ENCODE measurements around the gene BMP2K.

BMP2K gene

DNA sequence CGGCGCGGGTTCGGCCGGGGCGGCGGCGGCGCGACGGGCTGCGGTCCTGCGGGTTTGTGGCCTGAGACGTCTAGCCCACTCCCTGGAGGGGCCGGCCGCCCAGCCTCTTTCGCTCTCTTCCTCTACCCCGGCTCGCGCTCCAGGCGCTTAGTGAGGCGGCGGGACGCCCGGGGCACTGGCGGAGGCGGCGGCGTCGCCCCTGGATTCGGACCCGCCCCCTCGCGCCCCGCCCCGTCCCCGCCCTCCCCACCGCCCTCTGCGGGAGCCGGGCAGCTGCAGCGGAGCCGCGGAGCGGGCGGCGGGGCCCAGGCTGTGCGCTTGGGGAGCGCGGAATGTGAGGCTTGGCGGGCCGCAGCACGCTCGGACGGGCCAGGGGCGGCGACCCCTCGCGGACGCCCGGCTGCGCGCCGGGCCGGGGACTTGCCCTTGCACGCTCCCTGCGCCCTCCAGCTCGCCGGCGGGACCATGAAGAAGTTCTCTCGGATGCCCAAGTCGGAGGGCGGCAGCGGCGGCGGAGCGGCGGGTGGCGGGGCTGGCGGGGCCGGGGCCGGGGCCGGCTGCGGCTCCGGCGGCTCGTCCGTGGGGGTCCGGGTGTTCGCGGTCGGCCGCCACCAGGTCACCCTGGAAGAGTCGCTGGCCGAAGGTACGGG, at the start of gene BMP2K:
TSS of gene BMP2K (plus strand) at position 272 of the 650 bp plus-strand sequence. CDS start at position 466, 194 bp downstream.
- peak; percentile 82 for DNase-seq

DNA sequence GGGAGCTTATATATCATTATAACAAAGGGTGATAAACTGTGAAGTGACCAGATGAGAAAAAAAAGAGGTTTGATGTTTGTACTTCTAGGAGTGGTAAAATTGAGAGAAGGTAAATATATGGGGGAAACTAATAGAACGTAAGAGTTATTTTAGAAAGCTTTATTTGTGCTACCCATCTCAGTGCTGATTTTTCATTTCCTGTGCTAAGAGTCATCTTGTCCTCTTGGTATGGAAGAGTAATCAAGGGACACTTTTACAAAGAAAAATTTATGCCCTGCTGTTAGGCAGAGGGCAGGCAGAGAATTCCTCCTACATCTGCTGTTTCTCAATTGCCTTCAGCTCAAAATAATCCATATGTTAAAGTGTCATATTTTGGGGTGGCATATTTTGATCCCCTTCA, 49.6 kb upstream of the BMP2K start:
- no peak for DNase-seq

DNA sequence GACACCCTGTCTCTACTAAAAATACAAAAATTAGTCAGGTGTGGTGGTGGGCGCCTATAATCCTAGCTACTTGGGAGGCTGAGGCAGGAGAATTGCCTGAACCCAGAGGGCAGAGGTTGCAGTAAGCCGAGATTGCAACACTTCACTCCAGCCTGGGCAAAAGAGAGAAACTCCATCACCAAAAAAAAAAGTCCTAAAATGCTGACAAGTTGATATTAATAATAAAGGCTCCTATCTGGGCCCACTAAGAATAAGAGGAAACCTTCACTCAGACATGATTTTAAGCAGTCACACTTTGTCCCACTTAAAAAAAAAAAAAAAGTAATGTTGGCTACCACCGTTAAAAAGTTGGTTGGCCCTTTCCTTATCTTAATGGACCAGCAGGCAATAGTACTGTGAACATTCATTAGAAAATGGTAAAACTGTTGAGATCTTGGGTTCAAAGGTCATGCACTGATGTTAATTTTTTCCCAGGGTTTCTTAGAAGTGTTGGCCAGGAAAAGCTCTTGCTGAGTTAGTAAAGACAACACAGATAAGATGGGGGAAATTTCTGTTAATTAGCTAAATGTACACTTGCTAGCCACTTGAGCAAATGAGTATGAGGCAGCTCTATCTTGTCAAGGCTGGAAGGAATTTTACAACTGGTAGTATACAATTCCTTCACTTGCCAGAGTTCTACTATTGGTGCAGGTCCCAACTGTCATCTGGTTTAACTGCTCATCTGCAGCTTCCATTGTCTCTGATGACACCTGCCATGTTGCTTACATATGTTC, 43.6 kb upstream of the BMP2K start:
- no peak for DNase-seq

DNA sequence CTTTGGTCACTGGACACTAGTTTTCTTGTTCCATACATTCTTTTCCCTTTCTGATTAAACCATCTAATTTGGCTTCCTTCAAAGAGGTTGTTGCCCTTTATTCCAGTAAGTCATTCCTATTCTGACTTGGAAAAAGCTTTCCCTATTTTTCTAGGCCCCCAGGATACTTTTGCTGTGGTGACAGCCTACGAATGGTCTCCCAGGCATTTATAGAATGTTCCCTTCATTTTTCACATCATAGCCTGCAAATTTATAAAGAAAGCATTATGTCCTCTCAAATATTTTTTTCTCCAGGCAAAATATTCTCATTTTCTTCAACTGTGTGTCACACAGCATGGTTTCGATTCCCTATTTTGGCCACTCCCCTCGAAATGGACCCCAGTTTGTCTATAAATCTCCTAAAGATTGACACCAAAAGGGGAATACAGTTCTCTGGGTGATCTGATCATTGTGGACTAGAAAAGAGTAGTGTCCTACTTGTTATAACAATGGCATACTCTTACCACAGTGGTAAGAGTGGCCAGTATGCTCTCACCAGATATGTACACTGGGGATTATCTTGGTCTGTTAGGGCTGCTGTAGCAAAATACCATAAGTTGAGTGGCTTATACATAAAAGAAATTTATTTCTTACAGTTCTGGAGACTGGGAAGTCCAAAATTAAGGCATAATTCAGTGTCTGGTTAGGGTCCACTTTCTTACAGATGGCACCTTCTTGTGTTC, 41.5 kb upstream of the BMP2K start:
- no peak for DNase-seq

DNA sequence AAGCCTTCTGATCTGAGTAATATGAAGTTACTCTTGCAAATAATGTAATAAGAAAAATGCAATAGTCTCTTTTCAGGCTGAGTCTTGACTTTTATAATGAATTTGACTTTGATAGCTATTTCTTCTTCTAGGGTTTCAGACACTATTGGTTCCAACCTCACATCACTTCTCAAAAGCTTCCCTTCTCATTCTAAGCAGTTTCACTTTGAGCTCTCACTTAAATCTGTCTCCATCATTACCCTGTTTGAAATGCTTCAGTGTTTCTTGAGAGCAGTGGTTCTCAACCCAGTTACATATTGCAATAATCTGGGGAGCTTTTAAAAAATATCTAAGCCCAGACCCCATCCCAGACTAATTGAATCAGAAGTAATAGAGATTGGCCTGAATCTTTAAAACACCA, 40.5 kb upstream of the BMP2K start:
- DNase-seq: no peak

DNA sequence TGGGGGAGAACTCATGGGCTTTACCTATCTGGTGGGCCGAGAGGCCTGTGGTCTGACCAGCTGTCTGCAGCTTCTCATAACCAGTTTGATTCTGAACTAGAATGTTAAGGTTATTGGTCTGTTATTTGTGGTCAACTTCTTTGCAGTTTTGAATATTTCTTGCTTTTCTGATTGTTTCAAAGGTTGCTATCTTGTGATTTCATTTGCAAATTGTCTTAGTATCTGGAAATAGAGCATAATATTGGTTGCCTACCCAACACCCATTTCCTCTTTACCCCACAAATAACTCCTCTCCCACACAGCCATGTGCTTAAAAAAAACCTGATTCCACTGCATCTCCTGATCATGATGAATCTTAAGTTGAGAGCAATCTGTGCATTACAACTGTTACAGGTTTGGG, 39.1 kb upstream of the BMP2K start:
- DNase-seq: no peak

DNA sequence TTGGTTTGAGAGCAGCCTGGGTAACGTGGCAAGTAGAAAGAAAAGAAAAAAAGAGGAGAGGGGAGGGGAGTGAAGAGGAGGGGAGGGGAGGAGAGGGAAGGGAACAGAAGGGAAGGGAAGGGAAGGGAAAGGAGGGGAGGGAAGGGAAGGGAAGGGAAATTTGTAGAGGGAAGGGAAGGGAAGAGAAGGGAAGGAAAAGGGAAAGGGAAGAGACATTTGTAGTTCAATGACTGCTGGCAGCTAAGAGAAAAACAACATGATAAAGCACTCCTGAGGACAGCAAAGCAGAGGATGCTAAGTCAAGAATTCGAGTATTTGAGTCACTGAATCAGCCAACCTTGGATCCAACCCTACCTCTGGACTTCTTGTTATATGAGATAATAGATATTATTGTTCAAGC, 38.2 kb upstream of the BMP2K start:
- DNase-seq: no peak

DNA sequence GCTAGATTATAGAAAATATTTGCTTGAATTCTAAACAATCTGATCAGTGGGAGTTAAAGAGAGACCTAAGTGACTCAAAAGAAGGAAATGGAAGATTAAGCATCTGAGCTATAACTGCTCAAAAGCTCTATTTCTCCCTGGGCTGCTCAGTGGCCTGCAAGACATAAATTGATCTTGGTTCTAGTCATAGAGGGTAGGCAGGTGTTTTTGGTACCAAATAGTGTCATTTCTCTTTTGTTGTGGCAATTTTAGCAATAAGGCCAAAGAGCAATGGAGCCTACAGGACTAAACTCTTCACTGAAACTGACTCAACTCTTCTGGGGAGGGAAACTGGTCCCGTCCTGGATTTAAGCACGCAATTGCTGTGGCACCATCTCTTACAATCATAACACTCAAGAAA, 33.9 kb upstream of the BMP2K start:
- no peak for DNase-seq

DNA sequence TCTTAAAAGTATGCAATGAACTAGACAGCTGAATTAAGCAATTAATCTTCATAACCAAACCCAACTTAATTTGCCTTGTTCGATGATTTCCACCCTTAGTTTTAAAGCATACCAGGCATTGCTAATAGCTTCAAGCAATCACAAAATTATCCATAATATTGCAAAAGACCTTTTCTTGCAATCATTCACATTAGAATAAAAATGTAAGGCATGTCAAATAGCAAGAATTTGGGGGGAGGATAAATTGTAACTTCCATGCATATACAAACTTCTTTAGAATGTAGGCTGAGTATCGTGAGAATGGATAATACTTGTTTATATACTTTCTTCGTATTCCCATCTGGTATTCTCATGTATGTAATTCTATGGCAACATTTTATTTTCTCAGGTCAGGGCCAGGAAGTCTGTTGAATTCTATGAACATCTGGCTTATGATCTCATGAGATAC, 28.7 kb upstream of the BMP2K start:
- DNase-seq: no peak

DNA sequence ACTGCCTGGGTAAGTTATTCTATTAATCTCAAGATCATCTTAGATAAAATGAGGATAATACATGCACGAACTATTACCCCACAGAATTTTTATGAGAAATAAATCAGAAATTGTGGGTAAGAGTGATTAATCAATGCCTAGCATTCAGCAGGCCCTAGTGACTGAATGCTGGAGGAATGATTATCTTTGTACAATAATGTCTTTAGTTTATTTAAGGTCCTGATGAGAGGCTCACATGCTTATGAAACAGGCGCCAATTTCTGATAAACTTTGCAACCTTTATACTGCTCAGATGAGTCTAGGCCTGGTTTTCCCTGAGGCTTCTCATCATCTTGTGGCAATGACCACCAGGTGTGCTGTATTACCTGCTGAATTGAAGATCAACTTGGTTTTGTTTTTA, 27.8 kb upstream of the BMP2K start:
- no peak for DNase-seq

DNA sequence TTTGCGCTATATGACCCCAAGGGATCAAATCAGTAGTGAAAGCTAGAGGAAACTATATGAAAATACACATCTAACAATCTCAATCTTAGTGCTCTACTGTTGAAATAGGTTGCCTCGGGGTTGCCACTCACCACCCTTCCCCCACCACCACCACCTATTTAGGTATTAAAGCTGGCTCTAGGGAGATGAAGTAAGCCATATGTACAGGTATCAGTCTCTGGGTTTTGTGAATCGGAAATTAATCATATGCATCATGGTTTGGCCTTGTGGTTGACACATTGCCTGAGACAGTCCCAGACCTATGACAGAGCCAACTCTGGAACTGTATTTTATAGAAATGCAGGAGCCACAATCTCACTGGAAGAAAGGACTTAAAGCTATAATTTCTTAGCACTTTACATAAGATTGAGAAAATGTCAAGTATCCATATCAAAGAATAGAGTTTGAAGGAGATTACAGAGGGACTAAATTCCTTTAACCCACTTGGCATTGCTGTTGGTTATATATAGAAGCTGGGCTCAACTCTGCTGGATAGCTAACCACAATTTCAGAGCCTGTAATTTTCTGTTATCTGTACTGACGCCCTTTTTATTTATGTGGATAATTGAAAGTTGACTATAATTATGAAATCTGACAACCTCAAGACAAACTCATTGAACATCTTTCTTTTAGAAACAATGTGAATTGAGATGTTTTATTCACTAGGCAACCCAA, 26.7 kb upstream of the BMP2K start:
- no peak for DNase-seq

DNA sequence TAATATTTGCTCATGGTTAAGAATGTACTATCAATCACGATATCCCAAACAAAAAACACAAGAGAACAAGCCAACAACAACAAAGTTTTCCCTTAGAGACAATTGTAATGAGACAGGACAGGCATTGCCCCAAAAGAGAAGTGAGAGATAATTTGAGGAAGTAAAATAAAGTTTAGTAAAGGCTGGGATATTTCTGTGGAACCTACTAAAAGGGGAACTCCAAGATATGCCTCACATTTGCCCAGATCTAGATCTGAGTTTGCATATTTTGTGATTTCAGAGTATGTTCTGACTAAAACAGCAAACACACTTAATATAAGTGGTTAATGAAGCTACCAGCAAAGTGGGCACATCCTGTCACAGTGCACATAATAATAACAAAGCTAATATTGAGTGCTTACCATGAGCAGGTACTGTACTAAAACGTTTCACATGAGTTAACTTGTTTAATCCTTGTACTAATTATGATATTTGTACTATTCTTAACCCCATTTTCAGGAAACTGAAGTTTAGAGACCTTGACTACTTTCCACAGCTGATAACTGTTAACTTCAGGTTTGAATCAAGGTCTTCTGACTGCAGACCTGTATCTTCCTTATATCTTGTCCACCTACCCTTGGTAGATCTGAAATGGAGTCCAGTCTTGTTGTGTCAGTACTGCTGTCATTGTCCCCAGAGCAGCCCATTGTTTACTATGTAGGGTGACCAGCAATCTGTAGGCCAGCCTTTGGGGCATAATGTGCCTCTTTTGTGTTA, 26.0 kb upstream of the BMP2K start:
- DNase-seq: no peak

DNA sequence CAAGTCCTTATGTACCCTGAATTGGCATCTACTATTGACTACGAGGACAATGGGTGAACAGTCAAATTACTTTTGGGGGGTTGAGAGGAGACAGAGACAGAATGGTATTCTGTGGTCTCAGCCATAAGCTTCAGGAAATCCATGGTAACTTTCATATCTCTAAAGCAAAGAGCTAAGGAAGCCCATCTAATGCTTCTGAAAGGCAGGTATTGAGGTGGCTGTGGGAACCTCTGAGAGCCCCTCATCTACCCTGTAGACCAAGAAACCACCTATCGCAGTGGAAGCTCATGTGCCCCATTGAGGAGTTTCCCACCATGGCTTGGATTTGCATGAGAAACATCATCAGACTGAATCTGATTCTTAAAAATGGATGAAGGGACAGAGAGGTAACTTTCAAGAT, 23.1 kb upstream of the BMP2K start:
- no peak for DNase-seq

DNA sequence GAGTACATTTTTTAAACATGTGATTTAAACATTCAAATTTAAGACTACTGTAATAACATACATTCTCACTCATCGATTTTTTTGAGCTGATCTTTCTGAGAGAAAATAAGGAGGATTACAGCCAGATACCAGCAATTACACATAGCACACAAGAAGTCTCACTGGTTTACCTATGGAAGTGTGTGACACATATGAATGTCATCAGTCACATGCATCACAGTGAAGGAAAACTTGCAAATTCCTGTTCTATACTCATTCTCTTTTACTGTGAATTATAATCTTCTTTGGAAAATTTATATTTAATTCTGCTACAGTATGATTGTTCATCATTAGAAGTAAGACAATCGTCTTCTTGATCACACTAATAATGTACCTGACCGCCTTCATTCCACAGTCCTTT, 21.3 kb upstream of the BMP2K start:
- no peak for DNase-seq

DNA sequence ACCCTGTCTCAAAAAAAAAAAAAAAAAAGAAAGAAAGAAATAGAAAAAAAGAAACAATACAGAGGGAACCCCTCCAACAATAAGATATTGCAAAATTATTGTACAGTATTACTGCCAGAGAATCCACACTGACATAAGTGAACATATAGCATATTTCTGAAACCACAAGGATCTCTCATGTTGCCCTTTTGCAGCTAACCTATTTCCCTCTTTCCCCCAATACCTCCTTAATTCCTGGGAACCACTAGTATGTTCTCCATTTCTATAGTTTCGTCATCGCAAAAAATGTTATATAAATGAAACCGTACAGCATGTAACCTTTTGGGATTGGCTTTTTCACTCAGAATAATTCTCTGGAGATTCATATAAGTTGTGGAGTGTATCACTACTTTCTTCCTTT, 20.0 kb upstream of the BMP2K start:
- no peak for DNase-seq

DNA sequence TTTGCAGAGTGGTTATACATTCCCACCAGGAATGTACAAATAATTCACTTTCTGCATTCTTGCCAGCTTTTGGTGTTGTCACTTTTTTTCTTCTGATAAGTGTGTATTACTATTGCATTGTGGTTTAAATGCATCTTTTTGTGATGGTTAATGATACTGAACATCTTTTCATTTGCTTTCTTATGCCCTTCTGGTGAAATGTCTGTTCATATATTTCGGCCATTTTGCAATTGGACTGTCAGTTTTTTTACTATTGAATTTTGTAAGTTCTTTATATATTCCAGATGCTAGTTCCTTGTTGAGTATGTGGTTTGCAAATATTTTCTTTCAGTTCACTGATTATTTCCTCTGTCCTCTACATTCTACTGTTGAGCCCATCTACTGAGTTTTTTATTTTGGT, 19.4 kb upstream of the BMP2K start:
- DNase-seq: no peak

DNA sequence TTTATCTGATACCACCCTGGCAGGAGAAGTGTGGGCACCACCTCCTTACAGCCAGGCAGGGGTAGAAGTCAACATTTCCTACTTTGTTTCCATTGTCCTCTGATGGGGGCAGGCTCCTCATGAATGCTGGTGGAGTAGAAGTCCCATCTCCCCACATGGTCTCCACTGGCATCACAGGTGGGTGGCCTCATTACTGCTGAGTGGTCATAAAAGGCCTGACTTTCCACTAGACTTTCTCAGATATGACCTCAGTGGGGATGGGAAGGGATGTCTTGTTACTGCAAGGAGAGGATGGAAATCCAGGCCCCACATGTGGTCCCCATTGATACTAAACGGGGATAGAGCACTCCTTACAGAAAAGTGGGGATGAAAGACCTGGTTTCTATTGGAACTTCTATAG, 18.6 kb upstream of the BMP2K start:
- DNase-seq: no peak

DNA sequence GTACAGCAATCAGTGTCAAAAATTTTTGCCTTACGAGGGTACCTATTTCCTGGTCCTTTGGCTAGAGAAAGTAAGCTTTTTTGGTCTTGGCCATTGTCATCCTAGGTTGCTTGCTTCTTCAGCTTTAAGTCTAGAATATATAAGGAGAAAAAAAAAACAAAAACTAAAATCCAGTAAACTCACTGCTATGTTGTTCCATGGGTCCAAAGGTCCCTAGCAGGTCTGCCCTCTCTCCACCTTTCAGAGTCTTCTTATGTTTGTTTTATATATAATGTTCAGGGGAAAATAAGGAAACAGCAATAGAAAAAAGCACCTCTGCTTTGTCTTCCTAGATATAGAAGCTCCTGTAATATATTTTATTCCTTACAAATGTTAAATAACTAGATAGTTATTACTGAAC, 18.1 kb upstream of the BMP2K start:
- no peak for DNase-seq

DNA sequence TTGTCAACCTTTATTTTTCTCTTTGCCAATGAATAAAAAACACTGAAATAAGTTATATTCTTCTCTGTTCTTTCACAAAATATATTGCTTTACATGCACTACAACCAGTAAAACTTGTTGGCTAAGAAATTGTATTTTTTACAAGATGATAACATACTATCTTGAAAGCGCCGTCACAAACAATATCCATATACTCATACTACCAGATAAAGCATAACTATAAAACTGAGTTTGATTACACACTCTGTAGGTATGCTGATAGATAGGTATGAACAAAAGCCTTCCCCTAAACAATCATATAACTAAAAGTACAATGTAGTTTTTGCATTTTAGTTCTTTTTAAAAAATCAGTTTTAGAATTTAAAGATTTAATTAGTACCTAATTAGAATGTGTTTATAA, 13.6 kb upstream of the BMP2K start:
- no peak for DNase-seq

DNA sequence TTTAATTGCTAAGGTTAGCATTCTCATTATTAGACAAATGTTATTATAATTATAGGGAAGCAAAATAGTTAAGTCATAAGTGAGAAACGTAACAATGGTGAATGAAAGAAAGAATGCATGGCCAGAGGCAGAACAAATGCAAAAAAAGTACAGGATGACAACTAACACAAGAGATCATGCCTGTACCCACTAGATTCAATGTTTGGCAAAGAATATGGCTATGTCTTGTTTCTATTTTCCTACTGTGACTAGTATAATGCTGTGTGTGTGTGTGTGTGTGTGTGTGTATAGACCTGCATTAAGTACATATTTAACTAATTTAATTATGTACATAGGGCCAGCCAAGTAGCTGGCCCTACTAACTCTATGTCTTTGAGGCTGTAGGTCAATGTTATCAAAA, 12.9 kb upstream of the BMP2K start:
- DNase-seq: no peak

DNA sequence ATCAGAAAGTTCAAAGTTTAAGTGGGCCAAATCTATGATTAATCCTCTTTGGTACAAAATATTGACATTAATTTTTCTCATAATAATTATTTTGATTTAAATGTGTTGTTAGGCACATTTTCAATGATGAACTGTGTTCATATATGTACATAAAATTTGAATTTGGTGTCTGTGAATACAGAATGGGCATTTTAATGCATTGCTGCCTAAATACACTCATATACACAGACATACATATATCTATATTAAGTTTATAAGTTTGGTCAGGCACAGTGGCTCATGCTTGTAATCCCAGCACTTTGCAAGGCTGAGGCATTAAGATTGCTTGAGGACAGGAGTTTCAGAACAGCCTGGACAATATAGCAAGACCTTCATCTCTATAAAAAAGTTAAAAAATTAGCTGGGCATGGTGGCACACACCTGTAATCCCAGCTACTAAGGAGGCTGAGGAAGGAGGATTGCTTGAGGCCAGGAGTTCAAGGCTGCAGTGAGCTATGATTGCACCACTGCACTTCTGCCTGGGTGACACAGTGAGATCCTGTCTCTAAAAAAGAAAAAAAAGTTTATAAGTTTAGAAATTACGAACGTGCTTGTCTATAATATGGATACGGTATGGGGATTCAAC, 12.3 kb upstream of the BMP2K start:
- no peak for DNase-seq

DNA sequence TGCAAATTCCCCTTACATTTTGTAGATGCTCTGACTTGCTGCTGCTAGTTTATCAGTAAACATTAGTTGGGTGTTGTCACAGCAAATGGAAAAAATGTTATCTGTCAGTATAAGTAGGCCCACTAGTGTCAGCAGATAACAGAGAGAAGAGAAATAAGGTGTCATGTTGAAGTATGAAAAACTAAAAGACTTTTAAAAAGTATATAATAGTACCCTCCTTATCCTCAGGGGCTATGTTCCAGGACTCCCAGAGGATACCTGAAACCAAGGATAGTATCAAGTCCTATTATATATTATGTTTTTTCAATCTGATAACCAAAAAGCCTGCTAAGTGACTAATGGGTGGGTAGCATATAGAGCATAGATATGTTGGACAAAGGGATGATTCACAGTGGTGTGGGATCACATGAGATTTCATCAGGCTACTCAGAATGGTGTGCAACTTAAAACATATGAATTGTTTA, 11.6 kb upstream of the BMP2K start:
- no peak for DNase-seq

Data from CD4-positive, alpha-beta T cell treated with Interleukin-10 for 1 hour (primary cell).